WERI-Rb-1 (cell line): ENCODE measurements around the gene NSUN7.

Experiments used
- DNase-seq: peaks from one replicate; pipeline ENCODE4 v3.0.0-alpha.2; 2020
- H3K27ac ChIP-seq: fragments of 250-450 bp; sonication (Bioruptor Pico); 2 replicates; pipeline ENCODE4 v1.5.1; 2020; ENCODE audit warnings: mild to moderate bottlenecking, moderate library complexity
- H3K27me3 ChIP-seq: fragments of 250-450 bp; sonication (Bioruptor Pico); 2 replicates; pipeline ENCODE4 v1.5.1; 2021; ENCODE audit warnings: mild to moderate bottlenecking, low read depth, moderate library complexity; ENCODE audit not compliant: insufficient read depth, severe bottlenecking
- H3K36me3 ChIP-seq: fragments of 250-450 bp; sonication (Bioruptor Pico); 2 replicates; pipeline ENCODE4 v1.5.1; 2020; ENCODE audit warnings: mild to moderate bottlenecking, moderate library complexity
- H3K4me3 ChIP-seq: 2 replicates; pipeline ENCODE4 v1.5.1; 2011; ENCODE audit warnings: low read depth, mild to moderate bottlenecking, control low read depth, low read length
- H3K9me3 ChIP-seq: fragments of 250-450 bp; sonication (Bioruptor Pico); 2 replicates; pipeline ENCODE4 v1.5.1; 2021; ENCODE audit warnings: mild to moderate bottlenecking, moderate library complexity; ENCODE audit not compliant: severe bottlenecking
- CTCF ChIP-seq: IDR thresholded peaks from 2 replicates; pipeline ENCODE4 v1.5.1; 2011; ENCODE audit warnings: low read depth, mild to moderate bottlenecking, control low read depth, inconsistent platforms, low read length

NSUN7 gene

GRCh38 chr4:40833212-40833611 lies 83.5 kb downstream of the NSUN7 start:
- TF ChIP-seq CTCF: no peak
- Histone ChIP-seq H3K36me3 (peaks cover 10% of the 10 kb centered on the region), H3K9me3 (no peaks in the 10 kb centered on the region), H3K4me3 (no peak overlapping the region), H3K27ac (no peak overlapping the region), H3K27me3 (no peaks in the 10 kb centered on the region)
- no peak for DNase-seq

GRCh38 chr4:40837094-40837870 lies 87.5 kb downstream of the NSUN7 start:
- TF ChIP-seq CTCF: no peak
- peaks cover 3% of the 10 kb centered on the region; the same call in 1 of the 2 replicates for H3K36me3 ChIP-seq
- no peak for DNase-seq

GRCh38 chr4:40838742-40839141 lies 89.0 kb downstream of the NSUN7 start:
- no peak for TF ChIP-seq CTCF

More at GRCh38 chr4:40837094-40837870, 87.5 kb downstream of the NSUN7 start:
- no peak overlapping the region for H3K27ac ChIP-seq
- no peaks in the 10 kb centered on the region for H3K27me3 ChIP-seq
- no peaks in the 10 kb centered on the region for H3K9me3 ChIP-seq
- H3K4me3 ChIP-seq: no peak overlapping the region

GRCh38 chr4:40840255-40840984 lies 90.7 kb downstream of the NSUN7 start:
- Histone ChIP-seq H3K9me3 (no peaks in the 10 kb centered on the region), H3K27ac (no peak overlapping the region), H3K36me3 (peaks cover 3% of the 10 kb centered on the region; the same call in 1 of the 2 replicates), H3K27me3 (no peaks in the 10 kb centered on the region), H3K4me3 (no peak overlapping the region)
- TF ChIP-seq CTCF: no peak
- no peak for DNase-seq

More at GRCh38 chr4:40838742-40839141, 89.0 kb downstream of the NSUN7 start:
- Histone ChIP-seq H3K9me3 (no peaks in the 10 kb centered on the region), H3K27ac (no peak overlapping the region), H3K36me3 (peaks cover 3% of the 10 kb centered on the region; the same call in 1 of the 2 replicates), H3K27me3 (no peaks in the 10 kb centered on the region), H3K4me3 (no peak overlapping the region)
- no peak for DNase-seq

- peak; percentile 90 for DNase-seq
- H3K36me3 ChIP-seq: peaks cover 3% of the 10 kb centered on the region; the same call in 1 of the 2 replicates
- TF ChIP-seq CTCF: peak; percentile 96
- no peaks in the 10 kb centered on the region for H3K9me3 ChIP-seq
- H3K4me3 ChIP-seq: no peak overlapping the region
- no peaks in the 10 kb centered on the region for H3K27me3 ChIP-seq
- no peak overlapping the region for H3K27ac ChIP-seq
Observed at GRCh38 chr4:40840985-40841571, 91.3 kb downstream of the NSUN7 start.
